ENCODE data around the gene UPK3B.
"Not testable (repeated sequence)": the region's sequence is repeated elsewhere in the genome, so short reads cannot be mapped to it uniquely, and the experiment has no call there.

The UPK3B gene

DNA sequence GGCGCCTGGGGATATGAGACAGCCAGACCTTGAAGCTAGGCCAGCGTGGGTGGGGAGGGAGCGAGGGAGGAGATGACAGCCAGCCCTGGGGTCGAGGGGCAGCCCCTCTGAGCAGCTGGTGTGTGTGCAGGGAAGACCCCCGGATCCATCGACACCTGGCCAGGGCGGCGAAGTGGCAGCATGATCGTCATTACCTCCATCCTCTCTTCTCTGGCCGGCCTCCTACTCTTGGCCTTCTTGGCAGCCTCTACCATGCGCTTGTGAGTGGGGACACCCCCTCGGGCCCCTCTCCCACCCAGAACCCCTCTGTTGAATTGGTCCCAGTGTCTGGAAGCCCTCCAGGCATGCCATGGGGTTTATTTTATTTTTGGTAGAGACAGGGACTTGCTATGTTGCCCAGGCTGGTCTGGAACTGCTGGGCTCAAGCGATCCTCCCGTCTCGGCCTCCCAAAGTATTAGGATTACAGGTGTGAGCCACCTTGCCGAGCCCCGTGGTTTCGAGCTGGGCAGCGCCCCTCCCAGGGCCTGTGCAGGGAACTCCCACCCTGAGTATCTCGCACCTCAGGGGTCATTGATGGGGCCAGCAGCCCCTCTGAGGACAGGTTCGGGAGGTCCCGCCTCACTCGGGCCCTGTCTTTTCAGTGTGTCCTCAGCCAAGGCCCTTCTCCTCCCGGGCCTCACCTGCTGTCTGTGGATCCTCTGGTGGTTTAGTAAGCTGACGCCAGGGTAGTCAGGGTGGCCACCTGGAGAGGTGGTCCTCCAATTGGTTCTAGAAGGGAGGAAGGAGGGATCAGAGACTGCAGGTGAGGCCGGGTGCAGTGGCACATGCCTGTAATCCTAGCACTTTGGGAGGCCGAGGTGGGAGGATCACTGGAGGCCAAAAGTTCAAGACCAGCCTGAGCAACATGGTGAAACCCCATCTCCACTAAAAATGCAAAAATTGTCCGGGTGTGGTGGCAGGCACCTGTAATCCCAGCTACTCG, 3.8 kb downstream of the UPK3B start:
- DNase-seq, result no peak

DNA sequence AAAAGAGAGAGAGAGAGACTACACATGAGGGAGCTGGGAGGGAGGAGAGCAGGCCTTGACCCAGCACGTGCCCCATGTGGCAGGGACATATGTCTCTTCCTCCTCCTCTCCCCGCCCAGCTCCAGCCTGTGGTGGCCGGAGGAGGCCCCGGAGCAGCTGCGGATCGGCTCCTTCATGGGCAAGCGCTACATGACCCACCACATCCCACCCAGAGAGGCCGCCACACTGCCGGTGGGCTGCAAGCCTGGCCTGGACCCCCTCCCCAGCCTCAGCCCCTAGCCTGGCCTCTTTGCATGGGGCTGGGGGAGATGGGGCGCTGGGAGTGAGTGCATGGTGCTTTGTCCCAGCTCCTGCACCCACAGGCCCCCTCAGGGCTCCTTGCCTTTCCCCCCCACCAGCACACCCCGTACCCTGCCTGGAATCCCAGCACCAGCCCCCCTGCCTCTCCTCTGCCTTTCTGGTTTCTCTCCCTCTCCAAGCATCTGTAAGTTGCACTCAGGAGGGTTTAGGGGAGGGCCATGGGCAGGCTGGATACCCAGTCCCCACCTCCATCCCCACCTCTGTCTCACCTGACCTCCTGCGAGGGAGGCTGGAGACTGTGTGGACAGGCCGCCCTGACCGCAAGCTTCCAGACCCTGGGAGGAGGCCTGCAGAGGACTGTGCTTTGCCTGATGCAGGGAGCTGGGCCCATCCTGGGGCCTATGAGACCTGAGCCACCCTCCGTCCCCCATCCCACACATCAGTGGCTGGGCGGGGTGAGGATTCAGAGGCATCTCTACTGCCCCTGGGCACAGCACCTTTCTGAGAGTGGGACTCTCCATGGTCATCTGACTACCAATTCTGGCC, 4.8 kb downstream of the UPK3B start:
- no peak for DNase-seq

DNA sequence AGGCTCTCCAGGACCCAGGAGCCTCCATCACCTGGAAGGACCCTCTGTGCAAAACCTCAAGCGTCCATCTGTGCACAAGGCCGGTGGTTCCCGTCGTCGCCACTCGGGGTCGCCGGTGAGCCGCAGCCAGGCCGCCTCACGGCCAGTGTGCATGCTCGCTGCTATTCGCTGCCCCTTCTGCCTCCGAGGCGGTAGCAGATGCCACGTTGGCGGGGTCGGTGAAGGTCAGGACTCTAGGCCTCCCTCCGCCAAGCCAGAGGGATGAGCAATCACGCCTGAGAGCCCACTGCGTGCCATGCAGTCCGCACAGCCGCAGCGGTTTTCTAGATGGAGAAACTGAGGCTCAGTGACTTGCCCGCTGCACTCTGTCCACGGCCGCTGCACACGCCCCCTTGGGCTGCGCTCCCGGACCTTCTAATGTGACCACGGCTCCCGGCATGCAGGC, 5.7 kb downstream of the UPK3B start:
- DNase-seq, result peak; percentile 33

DNA sequence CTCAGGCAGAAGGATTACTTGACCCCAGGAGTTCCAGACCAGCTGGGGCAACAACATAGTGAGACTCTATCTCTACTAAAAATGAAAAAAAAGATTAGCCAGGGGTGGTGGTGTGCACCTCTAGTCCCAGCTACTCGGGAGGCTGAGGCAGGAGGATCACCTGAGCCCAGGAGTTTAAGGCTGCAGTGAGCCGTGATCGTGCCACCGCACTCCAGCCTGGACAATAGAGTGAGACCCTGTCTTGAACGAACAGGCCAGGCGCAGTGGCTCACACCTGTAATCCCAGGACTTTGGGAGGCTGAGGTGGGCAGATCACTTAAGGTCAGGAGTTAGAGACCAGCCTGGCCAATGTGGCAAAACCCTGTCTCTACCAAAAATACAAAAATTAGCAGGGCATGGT, 6.6 kb downstream of the UPK3B start:
- not testable (repeated sequence) for DNase-seq

DNA sequence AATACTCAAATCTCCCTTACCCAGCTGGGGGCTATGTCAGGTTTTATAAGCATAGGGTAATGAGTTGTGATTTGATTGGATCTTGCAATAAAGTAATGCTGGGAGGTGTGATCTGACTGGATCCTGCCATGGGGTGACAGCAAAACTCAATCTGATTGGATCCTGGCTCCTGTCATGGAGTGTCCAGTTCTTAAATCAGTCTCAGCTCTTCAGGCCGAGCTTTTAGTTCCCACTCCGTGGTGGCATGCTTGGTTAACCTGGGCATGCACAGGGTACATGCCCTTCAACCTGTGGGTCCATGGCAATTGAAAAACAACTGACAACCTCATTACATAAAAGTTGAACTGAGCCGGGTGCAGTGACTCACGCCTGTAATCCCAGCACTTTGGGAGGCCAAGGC, 15.8 kb downstream of the UPK3B start:
- not testable (repeated sequence) for DNase-seq

DNA sequence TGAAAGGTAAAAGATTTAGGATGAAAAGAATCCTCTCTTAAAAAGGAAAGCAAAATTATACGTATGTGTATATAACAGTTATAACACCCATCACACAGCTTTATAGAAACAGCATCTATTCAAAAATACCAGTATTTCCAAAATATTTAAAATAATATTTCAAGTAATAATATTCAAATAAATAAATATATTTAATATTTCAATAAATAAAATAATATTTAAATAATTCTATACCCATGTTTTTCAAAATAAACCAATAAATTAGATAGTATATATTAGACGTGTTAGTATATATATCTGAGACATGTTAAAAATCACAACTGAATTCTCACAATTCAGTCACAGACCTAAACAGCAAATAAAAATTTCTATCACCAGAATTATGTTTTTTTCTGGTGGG, 21.3 kb downstream of the UPK3B start:
- DNase-seq, result not testable (repeated sequence)

DNA sequence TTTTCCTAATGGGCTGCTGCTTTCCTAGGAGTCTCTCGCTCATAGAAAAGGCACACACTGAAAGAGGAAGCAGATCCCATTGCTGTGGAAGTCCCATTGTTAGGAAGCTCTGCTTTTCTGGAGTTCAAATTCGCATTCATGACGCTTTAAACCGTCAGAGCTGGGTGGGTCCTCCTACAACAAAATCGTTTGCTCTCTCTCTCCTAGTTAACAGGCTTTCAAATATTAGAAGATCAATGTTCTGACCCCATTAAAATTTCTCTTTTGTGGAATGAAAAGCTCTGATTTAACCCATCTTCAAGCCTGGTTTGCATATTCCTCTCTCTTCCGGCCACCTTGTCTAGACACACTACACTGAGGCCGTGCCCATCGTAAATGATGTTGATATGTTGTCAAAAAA, 32.8 kb downstream of the UPK3B start, which contains the start of gene SPDYE16:
SPDYE16 (minus strand) TSS at position 101 of the 400 bp plus-strand sequence. CDS start 1,838 bp downstream, outside the sequence.
- not testable (repeated sequence) for DNase-seq

DNA sequence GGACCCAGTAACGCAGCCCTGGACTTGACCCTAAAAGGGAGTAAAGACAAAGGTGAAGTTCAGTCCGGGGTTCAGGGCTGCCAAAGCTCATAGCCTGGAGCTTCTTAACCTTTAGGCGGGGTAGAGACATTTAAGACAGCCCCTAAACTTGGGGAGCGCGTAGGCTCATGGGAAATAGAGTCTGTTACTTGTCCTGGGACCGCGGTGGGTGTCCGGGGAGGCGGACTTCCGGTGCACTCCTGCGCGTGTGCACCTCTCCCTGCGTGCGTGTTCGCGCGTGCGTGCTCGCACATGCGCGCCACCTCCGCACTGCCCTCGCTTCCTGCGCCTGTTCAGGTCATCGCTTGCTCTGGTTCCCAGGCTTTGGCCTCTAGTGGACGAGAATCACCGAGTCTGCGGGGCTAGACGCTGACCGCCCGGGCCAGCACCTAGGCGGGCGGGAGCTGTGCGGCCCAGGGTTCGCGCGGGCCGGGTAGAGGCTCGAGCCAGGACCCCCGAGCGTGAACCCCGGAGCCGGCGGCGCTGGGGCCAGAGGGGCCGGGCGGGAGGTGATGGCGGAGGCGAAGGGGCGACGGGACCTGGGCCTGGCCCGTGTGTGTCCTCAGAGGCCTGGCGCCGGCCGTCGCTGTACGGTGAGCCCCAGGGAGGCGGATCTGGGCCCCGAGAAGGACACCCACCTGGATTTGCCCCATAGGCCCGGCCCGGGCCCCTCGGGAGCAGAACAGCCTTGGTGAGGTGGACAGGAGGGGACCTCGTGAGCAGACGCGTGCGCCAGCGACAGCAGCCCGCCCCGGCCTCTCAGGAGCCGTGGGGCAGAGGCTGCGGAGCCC, 38.9 kb downstream of the UPK3B start:
- peak; percentile 89 for DNase-seq

DNA sequence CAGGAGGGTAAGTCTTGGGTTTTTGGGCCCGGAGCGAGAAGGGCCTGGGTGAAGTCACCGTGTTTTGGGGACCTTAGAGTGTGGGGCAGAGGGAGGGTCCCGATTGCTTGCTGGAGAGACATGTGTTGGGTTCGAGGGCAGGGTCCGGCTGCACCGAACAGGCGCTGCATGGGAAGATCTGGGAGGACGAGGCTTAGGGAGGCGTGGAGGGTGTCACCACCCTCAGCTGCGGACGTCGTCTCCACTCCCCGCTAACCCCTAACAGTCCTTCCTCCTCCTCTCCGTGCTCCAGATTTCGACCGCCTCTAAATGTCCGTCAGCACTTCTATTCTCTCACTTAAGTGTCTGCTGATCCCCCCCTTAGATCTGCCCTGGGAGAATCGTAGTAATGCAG, 39.5 kb downstream of the UPK3B start:
- not testable (repeated sequence) for DNase-seq

DNA sequence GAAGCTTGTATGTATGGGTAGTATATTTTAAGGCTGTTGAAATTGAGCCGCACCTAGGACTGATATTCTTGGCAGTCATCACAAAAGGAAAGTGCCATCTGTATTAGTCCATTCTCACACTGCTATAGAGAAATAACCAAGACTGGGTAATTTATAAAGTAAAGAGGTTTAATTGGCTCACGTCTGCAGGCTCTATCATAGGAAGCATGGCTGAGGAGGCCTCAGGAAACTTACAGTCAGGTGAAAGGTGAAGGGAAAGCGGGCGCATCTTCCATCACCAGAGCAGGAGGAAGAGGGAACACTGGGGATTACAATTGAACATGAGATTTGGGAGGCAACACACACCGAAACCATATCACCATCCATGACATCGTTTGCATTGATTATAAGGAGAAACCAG, 41.6 kb downstream of the UPK3B start:
- DNase-seq, result not testable (repeated sequence)

DNA sequence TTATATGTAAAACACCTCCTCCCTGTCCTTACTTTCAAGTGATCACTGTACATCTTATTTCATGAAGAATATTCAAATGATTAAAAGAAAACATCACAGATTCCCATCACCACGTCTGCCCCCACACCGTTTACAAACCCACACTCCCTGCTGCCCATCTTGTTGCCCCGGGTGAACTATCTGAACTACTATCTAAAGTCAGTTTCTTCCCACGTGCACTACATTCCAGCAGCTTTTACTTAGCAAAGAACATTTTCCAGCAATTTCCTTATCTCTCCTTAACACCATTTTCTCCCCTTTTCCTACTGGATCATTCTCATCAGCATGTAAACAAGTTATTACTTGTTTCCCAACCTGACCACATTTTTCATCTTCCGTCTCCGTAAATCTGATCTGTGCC, 49.3 kb downstream of the UPK3B start:
- DNase-seq, result not testable (repeated sequence)

DNA sequence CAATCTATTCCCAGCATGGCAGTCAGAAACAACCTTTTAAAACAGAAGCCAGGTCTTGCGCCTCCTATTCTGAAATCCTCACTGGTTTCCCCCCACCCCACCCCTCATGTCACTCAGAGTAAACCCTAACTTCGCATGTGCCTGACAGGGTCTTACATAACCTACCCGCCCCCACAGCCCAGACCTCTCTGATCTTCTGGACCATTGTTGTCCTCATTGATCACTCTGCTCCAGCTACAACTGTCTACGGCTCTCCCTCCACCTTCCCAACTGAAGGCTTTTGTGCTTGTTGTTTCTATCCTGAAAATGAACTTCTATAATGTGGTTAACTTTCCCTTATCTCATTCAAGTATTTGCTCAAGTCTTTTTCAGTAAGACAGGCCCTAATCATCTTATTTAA, 49.8 kb downstream of the UPK3B start:
- DNase-seq, result not testable (repeated sequence)

DNA sequence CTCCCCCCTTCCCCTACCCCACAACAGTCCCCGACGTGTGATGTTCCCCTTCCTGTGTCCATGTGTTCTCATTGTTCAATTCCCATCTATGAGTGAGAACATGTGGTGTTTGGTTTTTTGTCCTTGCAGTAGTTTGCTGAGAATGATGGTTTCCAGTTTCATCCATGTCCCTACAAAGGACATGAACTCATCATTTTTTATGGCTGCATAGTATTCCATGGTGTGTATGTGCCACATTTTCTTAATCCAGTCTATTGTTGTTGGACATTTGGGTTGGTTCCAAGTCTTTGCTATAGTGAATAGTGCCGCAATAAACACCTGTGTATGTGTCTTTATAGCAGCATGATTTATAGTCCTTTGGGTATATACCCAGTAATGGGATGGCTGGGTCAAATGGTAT, 51.0 kb downstream of the UPK3B start:
- DNase-seq, result not testable (repeated sequence)

DNA sequence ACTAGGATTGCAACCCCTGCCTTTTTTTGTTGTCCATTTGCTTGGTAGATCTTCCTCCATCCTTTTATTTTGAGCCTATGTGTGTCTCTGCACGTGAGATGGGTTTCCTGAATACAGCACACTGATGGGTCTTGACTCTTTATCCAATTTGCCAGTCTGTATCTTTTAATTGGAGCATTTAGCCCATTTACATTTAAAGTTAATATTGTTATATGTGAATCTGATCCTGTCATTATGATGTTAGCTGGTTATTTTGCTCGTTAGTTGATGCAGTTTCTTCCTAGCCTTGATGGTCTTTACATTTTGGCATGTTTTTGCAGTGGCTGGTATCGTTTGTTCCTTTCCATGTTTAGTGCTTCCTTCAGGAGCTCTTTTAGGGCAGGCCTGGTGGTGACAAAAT, 54.6 kb downstream of the UPK3B start:
- not testable (repeated sequence) for DNase-seq
